Hepatocyte (in vitro differentiated cells): Measurements from ENCODE around the gene NADK2. TPM values are rescaled to one million over a fixed set of nuclear protein-coding genes. Genes with fewer than 3 reads are reported as not detected.

Experiments
- DNase-seq: peaks from one replicate; pipeline ENCODE4 v3.0.0-alpha.2; 2016; ENCODE audit warnings: low spot score
- H2AFZ ChIP-seq: fragments of 200-600 bp; sonication (generic); 2 replicates; pipeline ENCODE4 v1.6.0; 2016; ENCODE audit warnings: antibody characterized with exemption, mild to moderate bottlenecking
- H3K27ac ChIP-seq: fragments of 200-600 bp; sonication (generic); 2 replicates; pipeline ENCODE4 v1.5.1; 2016; ENCODE audit warnings: mild to moderate bottlenecking
- H3K27me3 ChIP-seq: fragments of 200-600 bp; sonication (generic); 2 replicates; pipeline ENCODE4 v1.6.1; 2016
- H3K36me3 ChIP-seq: fragments of 200-600 bp; sonication (generic); replicated peaks from 2 replicates; pipeline ENCODE4 v1.5.1; 2016; ENCODE audit warnings: low read depth; ENCODE audit not compliant: insufficient read depth
- H3K4me1 ChIP-seq: fragments of 200-600 bp; sonication (generic); 2 replicates; pipeline ENCODE4 v1.5.1; 2016; ENCODE audit warnings: mild to moderate bottlenecking, moderate library complexity; ENCODE audit not compliant: insufficient read depth
- H3K4me2 ChIP-seq: fragments of 200-600 bp; sonication (generic); 2 replicates; pipeline ENCODE4 v1.6.0; 2016
- H3K4me3 ChIP-seq: fragments of 200-600 bp; sonication (generic); 2 replicates; pipeline ENCODE4 v1.5.1; 2016; ENCODE audit warnings: mild to moderate bottlenecking
- H3K79me2 ChIP-seq: fragments of 200-600 bp; sonication (generic); 2 replicates; pipeline ENCODE4 v1.6.0; 2017; ENCODE audit warnings: mild to moderate bottlenecking
- H3K9me2 ChIP-seq: fragments of 200-600 bp; sonication (generic); replicated peaks from 2 replicates; pipeline ENCODE4 v1.6.0; 2017; ENCODE audit warnings: mild to moderate bottlenecking; ENCODE audit not compliant: insufficient read depth
- H3K9me3 ChIP-seq: fragments of 200-600 bp; sonication (generic); 2 replicates; pipeline ENCODE4 v1.5.1; 2016; ENCODE audit warnings: low read depth, mild to moderate bottlenecking
- H4K20me1 ChIP-seq: fragments of 200-600 bp; sonication (generic); 2 replicates; pipeline ENCODE4 v1.6.0; 2016; ENCODE audit warnings: mild to moderate bottlenecking; ENCODE audit not compliant: insufficient read depth, poor library complexity, severe bottlenecking
- EZH2 ChIP-seq: fragments of 200-600 bp; sonication (generic); IDR thresholded peaks from 2 replicates; pipeline ENCODE4 v1.6.1; 2016; ENCODE audit warnings: antibody characterized with exemption, mild to moderate bottlenecking, borderline replicate concordance
- EZH2phosphoT487 ChIP-seq: fragments of 200-600 bp; sonication (generic); IDR thresholded peaks from one replicate; pipeline ENCODE4 v1.6.1; 2018; ENCODE audit warnings: antibody characterized with exemption, mild to moderate bottlenecking, low read depth, moderate library complexity; ENCODE audit not compliant: unreplicated experiment, severe bottlenecking
- WGBS: methylation state at CpG from one replicate; pipeline ENCODE4 v1.1.6; 2016; ENCODE audit warnings: low lambda C conversion rate; ENCODE audit errors: missing lambda C conversion rate; 5-methylcytosine and 5-hydroxymethylcytosine counted together
- polyA plus RNA-seq: library from polyadenylated mRNA; unstranded; fragments of >200 nt; fragmentation: Nextera tagmentation; extraction: Ambion mirVana; gene quantifications from 2 replicates; pipeline ENCODE4 v1.2.1, GENCODE V29; 2016
- total RNA-seq: library from RNA; depleted of rRNA; stranded (reverse); fragments of >200 nt; gene quantifications from 2 replicates; pipeline ENCODE4 v1.2.3, GENCODE V29; 2014
- TF ChIP-seq, protein P1 (sequence below): fragments of 200-600 bp; sonication (generic); IDR thresholded peaks from 2 replicates; pipeline ENCODE4 v1.5.1; 2016; ENCODE audit warnings: antibody characterized with exemption, mild to moderate bottlenecking; ENCODE audit not compliant: poor library complexity

The NADK2 gene
- total and polyA plus RNA-seq, 2 experiments from 2014 or later = 43.1 to 102 TPM

- Histone ChIP-seq H3K79me2 (peaks cover 61% of the 10 kb centered on the region), H3K9me3 (no peaks in the 10 kb centered on the region), H3K27me3 (no peaks in the 10 kb centered on the region), H4K20me1 (no peaks in the 10 kb centered on the region), H3K27ac (peak overlapping the region; percentile 99), H3K4me3 (peak overlapping the region; percentile 58), H3K4me2 (peak overlapping the region; percentile 80), H3K4me1 (peaks cover 39% of the 10 kb centered on the region), H2AFZ (no peak overlapping the region), H3K9me2 (no peaks in the 10 kb centered on the region), H3K36me3 (no peaks in the 10 kb centered on the region)
- TF ChIP-seq, protein P1, sequence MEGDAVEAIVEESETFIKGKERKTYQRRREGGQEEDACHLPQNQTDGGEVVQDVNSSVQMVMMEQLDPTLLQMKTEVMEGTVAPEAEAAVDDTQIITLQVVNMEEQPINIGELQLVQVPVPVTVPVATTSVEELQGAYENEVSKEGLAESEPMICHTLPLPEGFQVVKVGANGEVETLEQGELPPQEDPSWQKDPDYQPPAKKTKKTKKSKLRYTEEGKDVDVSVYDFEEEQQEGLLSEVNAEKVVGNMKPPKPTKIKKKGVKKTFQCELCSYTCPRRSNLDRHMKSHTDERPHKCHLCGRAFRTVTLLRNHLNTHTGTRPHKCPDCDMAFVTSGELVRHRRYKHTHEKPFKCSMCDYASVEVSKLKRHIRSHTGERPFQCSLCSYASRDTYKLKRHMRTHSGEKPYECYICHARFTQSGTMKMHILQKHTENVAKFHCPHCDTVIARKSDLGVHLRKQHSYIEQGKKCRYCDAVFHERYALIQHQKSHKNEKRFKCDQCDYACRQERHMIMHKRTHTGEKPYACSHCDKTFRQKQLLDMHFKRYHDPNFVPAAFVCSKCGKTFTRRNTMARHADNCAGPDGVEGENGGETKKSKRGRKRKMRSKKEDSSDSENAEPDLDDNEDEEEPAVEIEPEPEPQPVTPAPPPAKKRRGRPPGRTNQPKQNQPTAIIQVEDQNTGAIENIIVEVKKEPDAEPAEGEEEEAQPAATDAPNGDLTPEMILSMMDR = no peak
- TF ChIP-seq EZH2 = no peak
- no peak for TF ChIP-seq EZH2phosphoT487
- no peak for DNase-seq
- 35% methylated on average over 4 of the region's 4 CpGs for WGBS
These were observed 2.1 kb downstream of the NADK2 start for GRCh38 chr5:36239370-36240293.

DNA sequence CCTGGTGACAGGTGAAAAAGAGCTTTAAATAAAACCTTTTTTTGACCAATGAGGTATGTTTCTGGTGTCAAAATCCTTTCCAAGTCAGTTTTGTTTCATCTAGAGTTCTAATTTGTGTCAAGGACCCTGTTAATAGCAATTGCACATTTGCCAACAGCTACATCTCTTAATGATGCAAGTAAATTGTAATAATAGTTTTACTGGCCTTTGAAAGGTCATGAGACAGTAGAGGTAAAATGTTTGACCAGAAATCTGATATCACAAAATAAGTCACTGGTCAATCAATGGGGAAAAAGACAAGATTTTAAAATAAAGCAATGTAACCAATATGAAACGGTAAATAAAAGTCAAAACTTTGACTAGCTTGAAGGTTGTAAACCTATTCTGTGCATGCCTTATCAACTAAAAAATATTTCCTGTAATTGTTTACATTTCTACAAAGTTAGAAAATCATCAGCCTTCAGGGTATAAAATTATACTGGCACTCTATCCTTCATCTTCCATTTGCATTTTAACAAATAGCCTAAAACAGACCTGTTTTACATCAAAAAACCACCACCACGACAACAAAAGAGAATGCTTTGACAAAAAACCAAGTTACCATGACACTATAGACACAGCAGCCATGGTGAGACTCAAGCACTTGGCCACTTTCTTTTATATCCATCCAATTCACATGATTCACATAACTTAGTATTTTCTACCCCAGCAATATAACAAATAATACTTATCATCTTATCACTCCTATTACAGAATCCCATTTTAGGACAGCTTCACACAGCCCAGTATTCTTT, 3.0 kb downstream of the NADK2 start:
- H3K4me2 ChIP-seq = peak overlapping the region; percentile 80
- no peak overlapping the region for H2AFZ ChIP-seq
- peak overlapping the region; percentile 99 for H3K27ac ChIP-seq
- TF ChIP-seq EZH2 = no peak
- TF ChIP-seq, protein P1 = no peak
- no peak for TF ChIP-seq EZH2phosphoT487
- no peaks in the 10 kb centered on the region for H3K9me2 ChIP-seq
- no peaks in the 10 kb centered on the region for H3K9me3 ChIP-seq
- no peaks in the 10 kb centered on the region for H3K27me3 ChIP-seq
- no peaks in the 10 kb centered on the region for H3K36me3 ChIP-seq
- H4K20me1 ChIP-seq = no peaks in the 10 kb centered on the region
- DNase-seq = no peak
- peaks cover 33% of the 10 kb centered on the region for H3K4me1 ChIP-seq
- peaks cover 68% of the 10 kb centered on the region for H3K79me2 ChIP-seq
- H3K4me3 ChIP-seq = no peak overlapping the region
- 72% methylated on average over 2 of the region's 2 CpGs for WGBS

- H3K9me2 ChIP-seq = no peaks in the 10 kb centered on the region
- no peaks in the 10 kb centered on the region for H4K20me1 ChIP-seq
- H3K36me3 ChIP-seq = no peaks in the 10 kb centered on the region
- H3K27me3 ChIP-seq = no peaks in the 10 kb centered on the region
- peak overlapping the region; percentile 99 for H3K27ac ChIP-seq
- 72% methylated on average over 2 of the region's 2 CpGs for WGBS
- H3K9me3 ChIP-seq = no peaks in the 10 kb centered on the region
- H2AFZ ChIP-seq = no peak overlapping the region
- no peak overlapping the region for H3K4me3 ChIP-seq
- peaks cover 31% of the 10 kb centered on the region for H3K4me1 ChIP-seq
- peak overlapping the region; percentile 80 for H3K4me2 ChIP-seq
- TF ChIP-seq, protein P1 = no peak
- TF ChIP-seq EZH2phosphoT487 = no peak
- H3K79me2 ChIP-seq = peaks cover 77% of the 10 kb centered on the region
- DNase-seq = peak; percentile 25
These were observed 4.0 kb downstream of the NADK2 start for GRCh38 chr5:36237751-36238150.
